T-helper 1 cell (primary cell): ENCODE measurements around the gene CST7.

ENCODE experiments used
- DNase-seq, 5 donors: peaks; one replicate each; pipeline ENCODE4 v3.0.0-alpha.2; 2012 to 2020

The CST7 gene

GRCh38 chr20:24965065-24965919 lies 16.2 kb downstream of the CST7 start:
- no peak for DNase-seq

DNA sequence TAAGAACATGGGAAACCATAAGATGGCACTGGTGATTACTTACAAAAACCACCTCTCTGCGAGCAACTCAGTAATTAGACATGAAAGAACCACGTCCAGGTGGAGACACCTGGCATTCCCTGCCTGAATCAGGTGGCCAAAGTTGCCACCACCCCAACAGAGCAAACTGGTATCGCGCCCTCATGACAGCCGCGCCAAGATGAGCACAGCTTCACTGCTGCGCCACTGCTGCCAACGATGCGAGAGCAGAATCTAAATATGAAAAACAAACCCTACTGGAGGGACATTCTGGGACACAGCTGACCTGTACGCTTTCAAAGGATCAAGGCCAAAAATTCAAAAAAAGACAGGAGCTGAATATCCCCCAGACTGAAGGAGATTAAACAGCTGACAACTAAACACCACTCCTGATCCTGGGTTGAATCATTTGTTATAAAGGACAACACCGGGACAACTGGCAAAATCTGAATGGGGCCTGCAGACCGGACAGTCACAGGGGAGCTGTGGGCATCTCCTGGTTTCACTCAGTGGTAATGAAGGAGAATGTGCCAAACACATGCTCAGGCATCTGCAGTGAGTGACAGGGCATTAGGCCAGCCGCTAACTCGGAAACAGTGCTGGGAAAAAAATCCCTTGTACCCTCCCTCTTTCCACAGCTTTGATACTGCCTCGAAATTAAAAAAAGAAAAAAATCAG lies 17.4 kb downstream of the CST7 start:
- no peak for DNase-seq

DNA sequence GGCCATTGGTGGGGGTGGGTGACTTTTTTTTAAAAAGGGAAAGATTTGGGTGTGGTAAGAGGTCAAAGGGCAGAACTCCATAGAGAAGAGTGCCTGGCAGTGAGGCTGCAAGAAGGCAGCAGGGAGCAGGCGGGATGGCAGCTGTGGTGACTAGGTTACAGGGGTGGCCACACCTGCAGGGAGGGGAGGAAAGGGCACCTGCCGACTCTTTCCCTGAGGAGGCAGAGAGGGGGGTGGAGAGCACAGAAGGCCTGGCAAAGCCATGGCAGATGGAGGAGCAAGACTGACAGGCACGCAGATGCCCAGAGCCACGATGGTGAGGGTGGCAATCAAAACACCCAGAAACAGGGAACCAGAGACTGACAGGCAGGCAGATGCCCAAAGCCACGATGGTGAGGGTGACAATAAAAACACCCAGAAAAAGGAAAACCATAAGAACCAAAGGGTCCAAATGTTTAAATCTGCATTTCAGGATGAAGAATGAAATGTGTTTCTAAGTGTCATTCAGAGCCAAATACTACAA lies 19.3 kb downstream of the CST7 start:
- DNase-seq, result no peak

GRCh38 chr20:24969186-24970029 lies 20.3 kb downstream of the CST7 start:
- DNase-seq, result no peak

DNA sequence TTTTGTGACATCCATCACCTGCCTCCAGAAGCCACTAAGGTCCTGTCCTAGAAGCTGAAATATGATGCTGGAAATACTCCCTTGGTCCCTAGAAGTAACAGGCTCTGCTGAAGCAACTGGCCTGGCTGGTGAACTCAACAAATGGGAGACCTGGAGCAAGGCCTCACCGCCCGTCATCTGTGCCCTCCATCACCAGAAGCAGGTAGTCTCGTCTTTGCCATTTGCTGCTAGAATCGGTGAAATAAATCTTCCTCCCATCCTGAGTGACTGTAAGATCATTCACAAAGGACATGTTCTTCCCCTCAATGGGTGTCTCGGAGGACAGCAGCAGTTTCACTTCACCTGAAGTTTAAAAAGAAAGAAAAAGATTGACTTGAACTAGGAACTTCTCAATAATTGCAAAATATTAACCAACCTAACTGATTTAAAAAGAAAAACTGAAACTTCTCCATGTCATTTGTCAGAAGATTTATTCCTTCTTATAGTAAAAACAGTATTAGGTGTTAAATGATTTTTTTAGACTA lies 21.0 kb downstream of the CST7 start:
- DNase-seq, result no peak

- no peak for DNase-seq
Observed at GRCh38 chr20:24970754-24971153, 21.7 kb downstream of the CST7 start.

- DNase-seq, result no peak
Observed at GRCh38 chr20:24971376-24972101, 22.5 kb downstream of the CST7 start.

DNA sequence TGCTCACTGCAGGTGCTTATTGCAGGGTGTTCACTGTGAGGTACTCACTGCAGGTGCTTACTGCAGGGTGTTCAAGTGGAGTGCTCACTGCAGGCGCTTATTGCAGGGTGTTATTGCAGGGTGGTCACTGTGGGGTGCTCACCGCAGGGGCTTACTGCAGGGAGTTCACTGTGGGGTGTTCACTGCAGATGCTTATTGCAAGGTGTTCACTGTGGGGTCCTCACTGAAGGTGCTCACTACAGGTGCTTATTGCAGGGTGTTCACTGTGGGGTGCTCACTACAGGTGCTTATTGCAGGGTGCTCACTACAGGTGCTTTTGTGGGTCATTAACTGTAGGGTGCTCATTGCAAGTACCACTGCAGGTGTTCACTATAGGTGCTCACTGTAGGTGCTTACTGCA lies 23.3 kb downstream of the CST7 start:
- no peak for DNase-seq

DNA sequence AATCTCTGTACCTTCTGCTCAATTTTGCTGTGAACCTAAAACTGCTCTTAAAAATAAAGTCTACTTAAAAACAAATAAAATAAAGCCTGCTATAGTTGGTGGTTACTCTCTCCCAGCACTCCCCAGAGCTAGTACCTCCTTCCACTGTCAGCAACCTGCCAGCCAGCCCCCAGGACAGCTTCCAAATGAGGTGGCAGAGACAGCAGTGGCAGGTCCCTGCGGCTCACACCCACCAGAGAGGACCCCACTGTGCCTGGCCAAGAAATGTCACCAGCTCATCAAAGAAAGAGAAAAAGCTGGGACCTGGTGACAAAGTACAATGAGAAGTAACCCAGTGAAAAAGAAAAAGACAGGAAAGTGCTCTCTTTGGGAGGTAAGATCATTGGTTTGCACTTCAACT lies 28.3 kb downstream of the CST7 start:
- DNase-seq, result no peak

- DNase-seq, result no peak
Observed at GRCh38 chr20:24977797-24978196, 28.7 kb downstream of the CST7 start.

DNA sequence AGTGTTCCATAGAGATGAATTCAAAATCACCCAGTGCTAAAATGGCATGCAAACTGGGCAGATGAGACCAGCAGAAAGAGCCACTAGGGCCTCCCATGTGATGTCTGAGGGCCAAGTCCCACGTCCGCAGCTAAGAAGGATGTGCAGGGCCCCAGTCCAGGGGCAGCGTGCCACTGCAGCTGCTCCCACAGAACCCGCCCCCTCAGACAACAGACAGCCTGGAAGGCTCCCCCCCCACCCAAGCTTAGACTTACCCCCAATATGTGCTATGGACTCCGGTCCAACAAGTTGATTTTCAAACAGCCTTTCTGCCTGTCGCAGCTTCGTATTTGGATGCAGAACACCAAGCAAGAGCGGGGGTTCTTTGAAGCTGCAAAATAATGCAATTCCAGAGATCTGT lies 29.4 kb downstream of the CST7 start:
- no peak for DNase-seq

DNA sequence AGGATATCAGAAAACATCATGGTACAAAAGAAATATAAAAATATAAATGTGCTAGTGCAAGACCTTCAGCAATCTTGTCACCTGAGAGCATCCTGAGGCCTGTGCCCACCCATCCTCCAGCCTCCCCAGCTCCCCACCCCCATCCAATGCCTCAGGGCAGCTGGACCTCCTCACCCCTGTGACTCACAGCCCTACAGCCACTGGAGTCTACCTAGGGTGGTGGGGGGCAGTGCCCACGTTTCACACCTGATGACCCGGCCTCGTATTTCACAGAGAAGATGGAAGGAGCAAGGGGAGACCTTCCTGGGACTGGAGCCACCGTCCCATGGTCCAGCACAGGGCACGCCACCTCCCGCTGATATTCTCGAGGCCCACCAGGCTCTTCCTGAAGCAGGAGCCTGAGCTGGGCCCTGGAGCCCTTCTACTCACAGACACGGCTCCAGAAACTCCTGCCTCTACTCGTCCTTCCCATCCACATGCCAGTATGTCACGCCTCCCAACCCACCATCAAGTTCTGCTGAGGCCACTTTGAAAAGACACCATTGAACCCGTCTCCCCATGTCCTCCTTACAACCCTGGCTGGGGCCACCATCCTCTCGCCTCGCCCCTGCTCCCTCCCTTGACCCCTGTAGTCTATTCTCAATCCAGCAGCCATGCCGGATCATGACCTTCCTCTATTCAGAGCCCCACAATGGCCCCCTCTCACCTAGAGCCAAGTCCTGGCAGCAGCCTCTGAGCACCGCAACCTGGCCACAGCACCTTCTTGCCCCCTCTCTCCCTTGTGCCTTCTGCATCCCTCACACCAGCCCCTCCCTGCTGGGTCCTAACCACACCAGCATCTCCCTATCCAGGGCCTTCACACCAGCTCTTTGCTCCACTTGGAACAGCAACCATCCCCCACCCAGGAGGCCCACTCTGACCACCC lies 30.2 kb downstream of the CST7 start:
- no peak for DNase-seq

- no peak for DNase-seq
Observed at GRCh38 chr20:24980291-24981053, 31.4 kb downstream of the CST7 start.

- DNase-seq, result no peak
Observed at GRCh38 chr20:24981282-24981681, 32.2 kb downstream of the CST7 start.

- no peak for DNase-seq
Observed at GRCh38 chr20:24981790-24982189, 32.7 kb downstream of the CST7 start.

GRCh38 chr20:24983896-24984295 lies 34.8 kb downstream of the CST7 start:
- no peak for DNase-seq

DNA sequence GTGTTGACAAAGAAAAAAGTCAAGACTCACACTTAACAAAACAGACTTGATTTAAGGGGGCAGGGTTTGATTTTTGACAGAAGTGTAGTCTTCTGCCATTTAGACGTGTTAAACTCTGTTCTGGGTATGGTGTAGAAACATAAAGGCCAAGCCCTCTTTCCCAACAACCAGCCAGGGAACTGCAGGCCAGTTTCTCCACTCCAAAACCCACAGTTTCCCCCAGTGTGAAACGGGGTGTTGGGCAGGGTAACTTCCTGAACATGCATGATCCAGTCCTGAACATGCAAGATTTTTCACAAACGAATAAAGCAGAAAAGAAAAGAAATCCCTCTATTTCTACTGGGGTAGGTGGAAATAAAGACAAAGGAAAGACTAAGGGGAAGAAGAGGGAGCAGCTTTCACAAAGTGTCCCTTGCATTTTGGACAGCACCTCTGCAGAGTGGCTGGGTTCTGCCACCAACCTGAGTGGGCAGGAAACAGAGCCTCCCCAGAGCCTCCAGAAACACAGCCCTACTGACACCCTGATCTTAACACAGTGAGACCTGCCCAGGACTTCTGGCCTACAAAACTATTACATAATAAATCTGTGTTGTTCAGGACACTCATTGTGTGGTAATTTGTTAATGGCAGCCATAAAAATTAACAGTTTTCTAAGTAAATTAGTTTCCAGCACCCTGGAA lies 36.0 kb downstream of the CST7 start:
- DNase-seq, result no peak

GRCh38 chr20:24985802-24986201 lies 36.7 kb downstream of the CST7 start:
- no peak for DNase-seq

DNA sequence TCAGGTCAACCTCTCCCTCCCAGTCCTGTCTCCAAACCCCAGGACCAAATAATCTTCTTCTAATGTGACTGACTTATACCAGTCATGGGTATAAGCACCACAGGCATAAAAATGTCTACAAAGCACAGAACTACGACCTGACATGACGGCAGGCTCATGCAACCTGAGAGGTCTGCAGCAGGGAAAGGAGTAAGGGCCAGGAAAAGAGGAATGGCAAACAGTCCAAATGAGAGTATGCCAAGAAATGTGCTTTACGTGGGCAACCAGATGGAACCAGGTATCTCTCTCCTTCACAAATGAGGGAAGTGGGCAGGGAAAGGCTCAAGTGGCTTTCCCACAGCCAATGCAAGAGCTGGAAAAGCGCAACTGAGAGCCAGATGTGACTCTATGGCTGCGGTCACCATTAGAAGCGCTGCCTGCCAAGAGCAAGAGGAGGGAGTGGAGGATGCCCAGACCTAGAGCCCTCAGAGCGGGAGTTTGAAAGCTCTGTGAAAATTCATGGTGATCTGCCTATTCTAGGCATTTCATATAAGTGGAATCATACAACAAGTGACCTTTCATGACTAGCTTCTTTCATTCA lies 37.5 kb downstream of the CST7 start:
- DNase-seq, result no peak
